ENCODE measurements around the gene DAAM1. TPM values are rescaled to one million over a fixed set of nuclear protein-coding genes. Genes with fewer than 3 reads are reported as not detected.

DAAM1 gene
- total RNA-seq, 2 experiments from 2014 or later = 30.1 to 72.8 TPM

DNA sequence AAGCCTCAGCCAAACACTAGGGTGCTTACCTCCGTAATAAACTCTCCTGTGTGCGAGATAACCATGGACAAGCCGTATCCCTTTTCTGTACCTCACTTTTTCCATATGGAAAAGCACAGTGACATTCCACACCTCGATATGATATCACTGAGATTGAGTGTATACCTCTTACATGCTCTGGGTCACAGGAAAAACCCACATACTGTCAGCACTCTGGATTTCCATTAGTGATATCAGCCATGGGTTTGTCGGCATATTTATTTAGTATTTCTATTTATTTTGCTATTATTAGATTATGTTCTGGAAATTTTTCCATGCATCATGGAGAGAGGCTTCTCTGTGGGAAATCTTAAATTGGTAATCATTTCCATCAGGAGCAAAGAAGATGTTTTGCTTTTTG, 28.0 kb upstream of the DAAM1 start:
- H4K20me1 ChIP-seq (ENCODE audit: insufficient read depth, low read length) = no peaks in the 10 kb centered on the region
- no peak overlapping the region for H3K4me2 ChIP-seq (ENCODE audit: low read length)
- H3K27ac ChIP-seq (ENCODE audit: low read depth, low read length, poor library complexity, severe bottlenecking) = no peak overlapping the region
- H3K4me1 ChIP-seq (ENCODE audit: insufficient read depth, low read length, poor library complexity, severe bottlenecking) = no peaks in the 10 kb centered on the region
- no TSS peak for BruUV-seq (replicated peaks)
- H3K79me2 ChIP-seq (ENCODE audit: insufficient read depth, low read depth, low read length) = no peaks in the 10 kb centered on the region
- TF ChIP-seq, protein P1, sequence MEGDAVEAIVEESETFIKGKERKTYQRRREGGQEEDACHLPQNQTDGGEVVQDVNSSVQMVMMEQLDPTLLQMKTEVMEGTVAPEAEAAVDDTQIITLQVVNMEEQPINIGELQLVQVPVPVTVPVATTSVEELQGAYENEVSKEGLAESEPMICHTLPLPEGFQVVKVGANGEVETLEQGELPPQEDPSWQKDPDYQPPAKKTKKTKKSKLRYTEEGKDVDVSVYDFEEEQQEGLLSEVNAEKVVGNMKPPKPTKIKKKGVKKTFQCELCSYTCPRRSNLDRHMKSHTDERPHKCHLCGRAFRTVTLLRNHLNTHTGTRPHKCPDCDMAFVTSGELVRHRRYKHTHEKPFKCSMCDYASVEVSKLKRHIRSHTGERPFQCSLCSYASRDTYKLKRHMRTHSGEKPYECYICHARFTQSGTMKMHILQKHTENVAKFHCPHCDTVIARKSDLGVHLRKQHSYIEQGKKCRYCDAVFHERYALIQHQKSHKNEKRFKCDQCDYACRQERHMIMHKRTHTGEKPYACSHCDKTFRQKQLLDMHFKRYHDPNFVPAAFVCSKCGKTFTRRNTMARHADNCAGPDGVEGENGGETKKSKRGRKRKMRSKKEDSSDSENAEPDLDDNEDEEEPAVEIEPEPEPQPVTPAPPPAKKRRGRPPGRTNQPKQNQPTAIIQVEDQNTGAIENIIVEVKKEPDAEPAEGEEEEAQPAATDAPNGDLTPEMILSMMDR (conservative IDR thresholded peaks at IDR 0.05; ENCODE audit: low read length) = no peak
- TF ChIP-seq EZH2phosphoT487 (IDR thresholded peaks at IDR 0.05; ENCODE audit: borderline replicate concordance, low read depth, low read length) = no peak
- H3K9me2 ChIP-seq (ENCODE audit: insufficient read depth, low read length) = no peaks in the 10 kb centered on the region
- H3K36me3 ChIP-seq (ENCODE audit: insufficient read depth, low read length) = no peaks in the 10 kb centered on the region
- no peak overlapping the region for H2AFZ ChIP-seq (ENCODE audit: low read length)
- no peak overlapping the region for H3K4me3 ChIP-seq (ENCODE audit: low read depth, low read length, poor library complexity, severe bottlenecking)
- H3K9me3 ChIP-seq (ENCODE audit: low read length) = 0 out of 2 replicates have a peak, but pooled peaks cover 7% of the 10 kb centered on the region
- no peak for DNase-seq (ENCODE audit: low spot score)
- ChIA-PET POLR2A (interaction anchor here (0.8 to 1.0 kb wide), 4 partner anchors 10 to 179 kb away, joined by 3 to 4 read pairs (median 3); no protein-coding TSS in a partner anchor), CTCF (ENCODE audit: unreplicated experiment) (no interaction called here)
- intact Hi-C loops (cut with micrococcal nuclease; ENCODE audit: unreplicated experiment) = no loop called here

DNA sequence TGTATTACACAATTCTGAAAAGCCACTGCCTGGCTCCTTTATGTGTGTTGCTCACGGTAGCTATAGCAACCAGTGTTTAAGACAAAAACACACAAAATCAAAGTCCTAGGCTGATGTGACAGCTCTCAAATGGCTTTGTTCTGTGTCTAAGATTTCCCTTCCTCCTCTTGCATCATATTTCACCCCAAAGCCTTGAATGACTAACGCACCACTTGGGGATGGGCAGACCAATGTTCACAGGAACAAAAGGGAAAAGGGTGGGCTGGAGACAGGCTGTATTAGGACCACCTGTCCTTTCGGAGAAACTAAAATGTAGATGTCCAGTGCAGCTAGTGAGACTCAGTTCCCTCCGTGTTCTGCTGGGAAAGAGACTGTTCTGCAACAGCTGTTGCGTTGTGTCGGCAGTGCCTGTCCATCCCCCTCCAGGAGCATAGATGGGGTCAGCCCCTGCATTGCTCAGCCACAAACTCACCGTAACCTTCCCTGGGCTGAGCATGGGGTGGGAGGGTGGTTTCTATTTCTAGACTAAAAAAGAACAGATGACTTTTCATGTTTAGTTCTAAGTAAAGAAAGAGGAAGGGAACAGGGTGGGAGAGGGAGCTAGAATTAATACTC, 26.8 kb upstream of the DAAM1 start:
- CTCF ChIA-PET (ENCODE audit: unreplicated experiment) = no interaction called here

More for the DNA sequence above, 26.8 kb upstream of the DAAM1 start:
- H2AFZ ChIP-seq (ENCODE audit: low read length) = no peak overlapping the region
- BruUV-seq (replicated peaks) = no TSS peak
- intact Hi-C loops (cut with micrococcal nuclease; ENCODE audit: unreplicated experiment) = no loop called here
- POLR2A ChIA-PET = interaction anchor here (0.6 to 1.2 kb wide), 3 partner anchors 10 to 178 kb away, joined by 3 to 5 read pairs (median 3); no protein-coding TSS in a partner anchor
- H3K4me2 ChIP-seq (ENCODE audit: low read length) = no peak overlapping the region
- H3K9me3 ChIP-seq (ENCODE audit: low read length) = 0 out of 2 replicates have a peak, but pooled peaks cover 7% of the 10 kb centered on the region
- no peak overlapping the region for H3K27ac ChIP-seq (ENCODE audit: low read depth, low read length, poor library complexity, severe bottlenecking)
- no peaks in the 10 kb centered on the region for H3K79me2 ChIP-seq (ENCODE audit: insufficient read depth, low read depth, low read length)
- no peak for DNase-seq (ENCODE audit: low spot score)
- no peaks in the 10 kb centered on the region for H3K4me1 ChIP-seq (ENCODE audit: insufficient read depth, low read length, poor library complexity, severe bottlenecking)
- H4K20me1 ChIP-seq (ENCODE audit: insufficient read depth, low read length) = no peaks in the 10 kb centered on the region
- no peaks in the 10 kb centered on the region for H3K9me2 ChIP-seq (ENCODE audit: insufficient read depth, low read length)
- no peaks in the 10 kb centered on the region for H3K36me3 ChIP-seq (ENCODE audit: insufficient read depth, low read length)
- no peak overlapping the region for H3K4me3 ChIP-seq (ENCODE audit: low read depth, low read length, poor library complexity, severe bottlenecking)
- TF ChIP-seq, protein P1 (conservative IDR thresholded peaks at IDR 0.05; ENCODE audit: low read length) = no peak
- no peak for TF ChIP-seq EZH2phosphoT487 (IDR thresholded peaks at IDR 0.05; ENCODE audit: borderline replicate concordance, low read depth, low read length)

All from OCI-LY7 (cell line).